HL-60 (cell line): ENCODE results near the gene LNPK.

ENCODE experiments used
- CTCF ChIP-seq: IDR thresholded peaks from one replicate; pipeline ENCODE4 v1.5.1; 2011; ENCODE audit warnings: low read length, control low read depth, inconsistent platforms; ENCODE audit not compliant: insufficient read depth
- GABPA ChIP-seq: IDR thresholded peaks from 2 replicates; pipeline ENCODE4 v1.6.1; 2012; ENCODE audit warnings: low read depth
- POLR2AphosphoS5 ChIP-seq: IDR thresholded peaks from 2 replicates; pipeline ENCODE4 v1.6.1; 2012; ENCODE audit warnings: low read depth
- REST ChIP-seq: IDR thresholded peaks from 2 replicates; pipeline ENCODE4 v1.6.1; 2012; ENCODE audit warnings: low read depth; ENCODE audit not compliant: insufficient replicate concordance
- SPI1 ChIP-seq: IDR thresholded peaks from 2 replicates; pipeline ENCODE4 v1.6.1; 2012; ENCODE audit warnings: low read depth, mild to moderate bottlenecking, borderline replicate concordance

GRCh38 chr2:175941699-175942098, 60.4 kb downstream of the LNPK start:
- TF ChIP-seq CTCF (no peak), REST (no peak), POLR2AphosphoS5 (no peak), SPI1 (no peak), GABPA (no peak)
